AG04449 (cell line): ENCODE results near the gene LPCAT3.
"Not testable (repeated sequence)": the region's sequence is repeated elsewhere in the genome, so short reads cannot be mapped to it uniquely, and the experiment has no call there.

Experiments used
- CTCF ChIA-PET: fragments of 350-600 bp; formaldehyde crosslinking; extraction: SDS; loops from one replicate; lab custom pipeline; 2021; ENCODE audit warnings: antibody characterized with exemption; lab: Yijun Ruan, JAX
- POLR2A ChIA-PET: fragments of 400-600, 350-600 bp; formaldehyde crosslinking; extraction: SDS; loops from one replicate; lab custom pipeline; 2020; ENCODE audit warnings: antibody characterized with exemption, inconsistent platforms; lab: Yijun Ruan, JAX
- DNase-seq: peaks from one replicate; pipeline ENCODE4 v3.0.0-alpha.2; 2010; ENCODE audit warnings: low read depth, low spot score
- H3K4me3 ChIP-seq: 2 replicates; pipeline ENCODE4 v1.5.1; 2011; ENCODE audit warnings: low read depth, mild to moderate bottlenecking, control low read depth, low read length
- TF ChIP-seq, protein P1 (sequence below): IDR thresholded peaks from one replicate; pipeline ENCODE4 v1.5.1; 2011; ENCODE audit warnings: mild to moderate bottlenecking, moderate library complexity, low read length, control low read depth, inconsistent platforms; ENCODE audit not compliant: insufficient read depth; ENCODE audit errors: missing control alignments

LPCAT3 gene

DNA sequence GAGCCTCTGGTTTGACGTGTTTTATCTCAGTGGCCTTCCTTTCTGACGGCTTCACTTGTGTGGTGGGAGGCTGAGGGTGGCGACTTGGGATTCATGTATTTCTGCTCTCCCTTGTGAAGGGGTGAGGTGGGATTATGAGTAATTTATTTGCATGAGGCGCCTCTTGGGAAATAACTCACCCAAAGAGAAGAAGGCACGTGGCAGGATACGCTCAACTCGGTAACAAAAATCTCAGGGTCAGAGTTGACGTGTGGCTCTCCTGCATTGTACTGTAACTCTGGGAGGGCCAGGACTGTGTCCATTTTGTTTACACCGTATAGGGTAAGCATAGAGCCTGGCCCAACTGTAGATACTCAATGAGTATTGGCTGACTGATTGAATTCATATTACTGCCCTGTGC, 27.6 kb upstream of the LPCAT3 start:
- no peak for DNase-seq
- TF ChIP-seq, protein P1, sequence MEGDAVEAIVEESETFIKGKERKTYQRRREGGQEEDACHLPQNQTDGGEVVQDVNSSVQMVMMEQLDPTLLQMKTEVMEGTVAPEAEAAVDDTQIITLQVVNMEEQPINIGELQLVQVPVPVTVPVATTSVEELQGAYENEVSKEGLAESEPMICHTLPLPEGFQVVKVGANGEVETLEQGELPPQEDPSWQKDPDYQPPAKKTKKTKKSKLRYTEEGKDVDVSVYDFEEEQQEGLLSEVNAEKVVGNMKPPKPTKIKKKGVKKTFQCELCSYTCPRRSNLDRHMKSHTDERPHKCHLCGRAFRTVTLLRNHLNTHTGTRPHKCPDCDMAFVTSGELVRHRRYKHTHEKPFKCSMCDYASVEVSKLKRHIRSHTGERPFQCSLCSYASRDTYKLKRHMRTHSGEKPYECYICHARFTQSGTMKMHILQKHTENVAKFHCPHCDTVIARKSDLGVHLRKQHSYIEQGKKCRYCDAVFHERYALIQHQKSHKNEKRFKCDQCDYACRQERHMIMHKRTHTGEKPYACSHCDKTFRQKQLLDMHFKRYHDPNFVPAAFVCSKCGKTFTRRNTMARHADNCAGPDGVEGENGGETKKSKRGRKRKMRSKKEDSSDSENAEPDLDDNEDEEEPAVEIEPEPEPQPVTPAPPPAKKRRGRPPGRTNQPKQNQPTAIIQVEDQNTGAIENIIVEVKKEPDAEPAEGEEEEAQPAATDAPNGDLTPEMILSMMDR, result no peak
- CTCF ChIA-PET, result interaction anchor here (0.8 kb wide), 1 partner anchor 15 kb away, joined by 3 read pairs; the partner anchor contains the start of gene C1S
- H3K4me3 ChIP-seq, result no peak overlapping the region
- POLR2A ChIA-PET, result no interaction called here

DNA sequence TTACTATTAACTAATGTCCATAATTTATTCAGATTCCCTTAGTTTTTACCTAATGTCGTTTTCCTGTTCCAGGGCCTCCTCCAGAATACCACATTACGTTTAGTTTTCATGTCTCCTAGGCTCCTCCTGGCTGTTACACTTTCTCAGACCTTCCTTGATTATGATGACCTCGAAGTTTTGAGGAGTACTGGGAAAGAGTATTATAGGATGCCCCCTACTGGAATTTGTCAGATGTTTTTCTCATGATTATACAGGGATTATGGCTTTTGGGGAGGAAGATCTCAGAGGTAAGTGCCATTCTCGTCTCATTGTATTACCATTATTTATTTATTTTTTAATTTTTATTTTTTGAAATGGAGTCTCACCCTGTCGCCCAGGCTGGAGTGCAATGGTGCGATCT, 24.6 kb upstream of the LPCAT3 start:
- ChIA-PET POLR2A (no interaction called here), CTCF (interaction anchor here (0.6 to 3.1 kb wide), 9 partner anchors 11 to 98 kb away, joined by 3 to 8 read pairs (median 4); partner anchors contain the start of genes C1RL and C1S)
- no peak for DNase-seq
- TF ChIP-seq, protein P1, result no peak
- H3K4me3 ChIP-seq, result no peak overlapping the region

DNA sequence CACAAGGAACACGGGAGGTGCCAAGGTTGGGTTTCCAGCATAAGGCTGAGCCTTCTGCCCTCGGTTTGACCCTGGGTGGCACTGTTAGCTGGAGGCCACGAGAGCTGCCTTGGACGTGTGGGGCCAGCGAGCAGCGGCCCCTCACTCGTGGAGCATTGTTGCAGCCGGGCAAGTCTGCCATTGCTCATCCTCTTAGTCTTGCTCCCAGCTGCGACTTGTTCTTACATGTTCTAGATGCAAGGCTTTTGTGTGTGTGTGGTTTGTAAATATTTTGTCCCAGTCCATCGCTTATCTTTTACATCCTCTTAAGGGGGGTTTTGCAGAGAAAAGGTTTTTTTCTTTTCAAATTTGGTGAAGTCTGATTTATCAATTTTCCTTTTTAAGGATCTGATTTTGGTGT, 21.1 kb upstream of the LPCAT3 start:
- TF ChIP-seq, protein P1, result no peak
- POLR2A ChIA-PET, result no interaction called here
- no peak overlapping the region for H3K4me3 ChIP-seq
- CTCF ChIA-PET, result interaction anchor here (0.7 kb wide), 1 partner anchor 477 kb away, joined by 3 read pairs; no protein-coding TSS in a partner anchor
- DNase-seq, result no peak

DNA sequence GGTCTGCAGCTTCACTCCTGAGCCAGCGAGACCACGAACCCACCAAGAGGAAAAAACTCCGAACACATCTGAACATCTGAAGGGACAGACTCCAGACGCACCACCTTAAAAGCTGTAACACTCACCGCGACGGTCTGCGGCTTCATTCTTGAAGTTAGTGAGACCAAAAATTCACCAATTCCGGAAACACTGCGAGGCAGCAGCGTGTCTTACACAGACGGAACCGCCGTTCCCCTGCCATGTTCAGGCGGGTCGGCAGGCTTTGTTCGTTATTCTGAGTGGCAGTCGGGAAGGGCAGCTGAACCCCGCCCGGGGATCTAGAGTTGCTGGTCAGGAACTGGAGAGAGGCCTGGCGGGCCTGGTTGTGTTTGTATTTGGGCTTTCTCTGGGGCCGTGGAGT, 20.3 kb upstream of the LPCAT3 start:
- H3K4me3 ChIP-seq, result no peak overlapping the region
- ChIA-PET CTCF (interaction anchor here (1.4 kb wide), 1 partner anchor 73 kb away, joined by 3 read pairs; no protein-coding TSS in a partner anchor), POLR2A (no interaction called here)
- TF ChIP-seq, protein P1, result no peak
- no peak for DNase-seq

DNA sequence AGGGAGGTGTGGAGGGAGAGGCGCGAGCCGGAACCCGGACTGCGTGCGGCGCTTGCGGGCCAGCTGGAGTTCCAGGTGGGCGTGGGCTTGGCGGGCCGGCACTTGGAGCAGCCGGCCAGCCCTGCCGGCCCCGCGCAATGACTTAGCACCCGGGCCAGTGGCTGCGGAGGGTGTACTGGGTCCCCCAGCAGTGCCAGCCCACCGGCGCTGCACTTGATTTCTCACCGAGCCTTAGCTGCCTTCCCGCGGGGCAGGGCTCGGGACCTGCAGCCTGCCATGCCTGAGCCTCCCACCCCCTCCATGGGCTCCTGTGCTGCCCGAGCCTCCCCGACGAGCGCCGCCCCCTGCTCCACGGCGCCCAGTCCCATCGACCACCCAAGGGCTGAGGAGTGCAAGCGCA, 19.1 kb upstream of the LPCAT3 start:
- DNase-seq, POLR2A ChIA-PET, H3K4me3 ChIP-seq: not testable (repeated sequence)
- CTCF ChIA-PET, result interaction anchor here (1.0 to 1.4 kb wide), 2 partner anchors 19 to 74 kb away, joined by 3 to 4 read pairs; partner anchors contain the start of gene LPCAT3

DNA sequence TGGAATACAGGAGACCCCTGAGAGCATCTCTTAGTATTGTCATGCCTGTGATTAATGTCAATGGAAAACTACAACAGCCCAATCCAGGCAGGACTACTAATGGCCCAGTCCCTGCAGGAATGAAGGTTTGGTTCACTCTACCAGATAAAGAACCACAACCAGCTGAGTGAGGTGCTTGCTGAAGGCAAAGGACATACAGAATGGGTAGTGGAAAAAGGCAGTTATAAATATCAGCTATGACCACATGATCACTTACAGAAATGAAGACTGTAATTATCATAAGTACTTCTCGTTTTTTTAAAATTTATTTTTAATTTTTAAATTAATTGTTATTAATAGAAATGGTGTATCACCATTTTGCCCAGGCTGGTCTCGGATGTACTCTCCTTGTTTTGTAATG, 17.2 kb upstream of the LPCAT3 start:
- TF ChIP-seq, protein P1, result no peak
- CTCF ChIA-PET, result interaction anchor here (0.8 to 1.2 kb wide), 2 partner anchors 17 to 55 kb away, joined by 3 read pairs; partner anchors contain the start of gene LPCAT3
- H3K4me3 ChIP-seq, result no peak overlapping the region
- POLR2A ChIA-PET, result no interaction called here
- no peak for DNase-seq

DNA sequence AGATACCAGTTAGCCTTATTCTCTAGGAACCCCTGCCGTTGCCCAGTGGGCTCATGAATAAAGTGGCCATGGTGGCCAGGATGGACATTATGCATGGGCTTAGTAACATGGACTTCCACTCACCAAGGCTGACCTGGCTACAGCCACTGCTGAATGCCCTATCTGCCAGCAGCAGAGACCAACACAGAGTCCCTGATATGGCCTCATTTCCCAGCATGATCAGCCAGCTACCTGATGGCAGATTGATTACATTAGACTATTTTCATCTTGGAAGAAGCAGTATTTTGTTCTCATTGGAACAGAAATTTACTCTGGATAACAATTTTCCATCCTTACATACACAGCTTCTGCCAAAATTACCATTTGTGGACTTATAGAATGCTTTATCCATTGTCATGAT, 16.2 kb upstream of the LPCAT3 start:
- DNase-seq, result no peak
- CTCF ChIA-PET, result interaction anchor here (0.8 to 2.1 kb wide), 5 partner anchors 10 to 56 kb away, joined by 3 to 9 read pairs (median 6); partner anchors contain the start of genes C1S and LPCAT3
- no peak overlapping the region for H3K4me3 ChIP-seq
- POLR2A ChIA-PET, result no interaction called here
- TF ChIP-seq, protein P1, result no peak
